NK-92 treated with Interleukin-12 subunit alpha and Interleukin-12 subunit beta, amount 100 ng/mL, for 24 hours (cell line): ENCODE measurements around the gene PDIA5.

Experiments used
- DNase-seq: peaks from one replicate; lab custom pipeline; 2025; lab: John Stamatoyannopoulos, UW

PDIA5 gene

DNA sequence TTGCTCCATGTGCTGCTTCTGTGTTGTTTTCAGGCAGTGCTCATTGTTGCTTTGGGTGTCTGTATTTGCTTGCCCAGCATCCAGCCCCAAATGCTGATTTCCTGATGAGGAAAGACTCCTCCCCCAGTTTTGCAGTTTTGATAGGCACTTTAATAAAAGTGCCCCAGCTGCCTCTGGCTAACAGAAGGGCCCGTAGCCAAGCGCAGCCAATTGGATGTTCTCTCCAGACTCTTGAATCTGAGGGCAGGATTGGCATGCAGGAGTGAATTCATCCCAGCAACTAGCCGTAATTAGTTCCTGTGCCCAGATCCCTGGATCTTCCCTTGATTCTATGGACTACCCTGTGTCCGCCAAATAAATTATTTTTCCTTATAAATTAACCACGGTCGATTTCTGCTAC, 24.4 kb upstream of the PDIA5 start:
- DNase-seq, result no peak

GRCh38 chr3:123044981-123045763, 21.7 kb upstream of the PDIA5 start:
- DNase-seq, result no peak

DNA sequence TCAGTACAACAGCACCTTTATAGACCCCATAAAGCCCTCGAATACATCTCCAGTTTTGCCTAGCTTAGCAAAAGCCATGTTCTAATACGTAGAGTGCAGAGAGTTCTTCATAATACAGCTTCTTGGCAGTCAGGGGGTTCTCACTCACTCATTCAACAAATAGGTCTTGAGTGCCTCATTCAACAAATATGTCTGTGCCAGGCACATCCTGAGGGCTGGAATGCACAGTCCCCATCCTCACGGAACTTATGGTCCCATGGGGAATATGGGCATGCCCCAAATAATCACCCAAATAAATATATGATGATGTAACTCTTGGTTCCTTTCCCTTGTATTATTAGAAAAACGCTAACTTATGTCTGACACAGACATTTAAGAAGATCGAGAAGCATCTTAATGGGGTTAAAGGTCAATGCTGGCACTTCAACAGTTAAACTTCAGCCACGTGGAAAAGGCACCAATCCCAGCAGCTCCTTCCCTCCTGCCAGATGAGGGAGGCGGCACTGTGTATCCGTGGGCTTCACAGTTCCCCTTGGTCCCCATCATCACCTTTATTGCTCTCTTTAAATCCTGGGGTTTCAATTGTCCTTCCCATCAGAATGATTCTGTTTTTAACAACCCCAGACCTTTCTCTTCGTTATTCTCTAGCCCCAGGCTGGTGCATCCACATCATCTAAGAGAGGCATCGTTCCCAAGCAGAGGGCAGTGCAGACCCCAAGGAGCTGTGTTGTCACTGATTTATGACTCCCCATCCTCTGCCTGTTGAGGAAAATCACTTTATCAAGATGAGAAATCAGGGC, 20.4 kb upstream of the PDIA5 start:
- DNase-seq, result no peak

DNA sequence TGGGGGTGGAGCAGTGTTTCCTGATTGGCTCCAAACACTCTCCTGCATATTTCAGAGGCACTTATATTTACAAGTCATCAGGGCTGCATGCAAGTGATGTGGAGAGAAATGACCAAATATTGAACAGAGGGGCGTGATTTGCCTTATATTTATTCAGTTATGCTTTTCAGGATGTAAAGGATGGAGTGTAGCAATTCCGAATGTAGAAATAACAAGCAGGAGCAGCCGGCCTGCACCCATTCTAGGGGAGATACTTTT, 19.8 kb upstream of the PDIA5 start:
- no peak for DNase-seq

GRCh38 chr3:123048480-123049237, 18.2 kb upstream of the PDIA5 start:
- no peak for DNase-seq

DNA sequence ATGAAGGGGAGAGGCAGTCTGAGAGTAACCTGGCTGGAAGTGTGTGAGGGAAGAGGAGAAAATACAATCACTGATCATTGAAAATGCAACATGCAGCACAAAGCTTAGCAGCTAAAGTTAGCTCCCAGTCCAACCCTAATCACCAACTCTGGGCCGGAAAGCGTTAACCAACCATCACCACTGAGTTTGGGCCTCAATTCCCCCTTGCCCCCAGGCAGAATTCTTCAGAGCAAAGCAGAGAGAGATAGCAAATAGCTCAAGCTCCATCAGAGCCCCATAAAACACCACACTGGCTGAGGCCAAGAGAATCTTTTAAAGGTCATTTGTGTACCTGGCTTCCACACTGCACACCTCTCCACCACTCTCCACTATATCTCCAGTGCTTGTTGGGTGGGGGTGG, 16.2 kb upstream of the PDIA5 start:
- DNase-seq, result no peak

- DNase-seq, result no peak
Measured at GRCh38 chr3:123053107-123053506, 13.7 kb upstream of the PDIA5 start.

DNA sequence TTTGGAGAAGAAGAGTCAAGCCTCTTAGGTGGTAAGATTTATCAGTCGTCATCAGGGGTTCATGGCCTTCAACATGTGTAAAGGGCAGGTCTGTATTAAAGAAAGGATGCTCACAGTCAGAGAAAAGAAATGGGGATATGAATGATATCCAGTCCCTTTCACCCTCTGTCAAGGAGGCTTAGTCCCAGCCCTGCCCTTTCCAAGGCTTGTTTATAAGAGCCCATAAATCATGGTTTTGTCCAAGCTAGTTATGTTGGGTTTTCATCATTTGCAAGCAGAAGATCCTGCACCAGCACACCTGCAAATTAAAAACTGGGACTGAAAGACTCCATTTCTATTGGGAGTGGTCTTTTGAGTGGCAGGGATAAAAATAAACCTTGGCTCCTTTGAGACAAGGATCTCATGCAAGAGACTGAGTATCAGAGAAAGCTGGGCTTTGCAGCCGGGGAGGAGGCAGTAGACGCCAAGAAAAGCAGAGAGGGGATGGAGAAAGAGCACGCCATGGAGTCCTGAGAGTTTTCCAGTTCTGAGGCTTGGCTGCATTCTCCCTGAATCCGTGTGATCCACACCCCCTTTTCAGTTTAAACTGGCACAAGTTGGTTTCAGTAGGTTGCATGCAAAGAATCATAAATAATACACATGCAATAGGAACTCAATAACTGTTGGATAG, 12.6 kb upstream of the PDIA5 start:
- no peak for DNase-seq

DNA sequence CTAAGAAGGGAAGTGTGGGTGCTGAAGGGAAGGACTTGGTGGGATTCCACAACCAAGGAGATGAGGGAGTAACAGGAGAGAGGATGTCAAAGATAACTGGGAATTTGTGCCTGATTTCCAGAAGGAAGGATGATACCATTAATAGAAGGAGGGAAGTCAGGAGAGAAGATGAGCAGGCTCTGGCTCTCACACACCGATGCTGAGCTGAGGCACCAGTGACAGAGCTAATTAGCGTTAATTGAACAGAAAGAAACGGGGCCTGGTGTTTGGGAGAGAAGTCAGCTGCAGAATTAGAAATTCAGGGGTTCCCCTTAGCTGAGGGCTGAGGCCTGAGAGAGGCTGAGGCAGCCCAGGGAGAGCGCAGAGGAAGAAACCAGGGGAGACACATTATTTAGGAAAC, 11.9 kb upstream of the PDIA5 start:
- DNase-seq, result peak; percentile 10

DNA sequence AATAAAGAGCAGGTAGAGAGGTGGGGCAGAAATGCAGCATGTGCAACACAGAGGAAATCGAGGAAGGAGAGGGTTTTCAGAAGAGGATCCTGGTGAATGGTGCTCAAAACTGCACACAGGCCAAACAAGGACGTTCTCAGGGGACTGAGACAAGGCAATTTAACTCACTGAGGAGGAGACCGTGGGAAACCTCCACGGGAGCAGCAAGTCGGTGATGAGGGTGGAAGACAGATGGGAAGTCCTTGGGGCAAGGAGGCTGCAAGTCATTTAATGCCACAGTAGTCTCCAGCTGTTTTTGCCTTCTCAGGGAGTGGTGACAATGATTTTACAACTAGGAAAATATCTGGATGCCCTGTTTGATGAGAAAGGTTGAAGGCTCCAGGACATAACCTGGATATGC, 11.5 kb upstream of the PDIA5 start:
- DNase-seq, result no peak

DNA sequence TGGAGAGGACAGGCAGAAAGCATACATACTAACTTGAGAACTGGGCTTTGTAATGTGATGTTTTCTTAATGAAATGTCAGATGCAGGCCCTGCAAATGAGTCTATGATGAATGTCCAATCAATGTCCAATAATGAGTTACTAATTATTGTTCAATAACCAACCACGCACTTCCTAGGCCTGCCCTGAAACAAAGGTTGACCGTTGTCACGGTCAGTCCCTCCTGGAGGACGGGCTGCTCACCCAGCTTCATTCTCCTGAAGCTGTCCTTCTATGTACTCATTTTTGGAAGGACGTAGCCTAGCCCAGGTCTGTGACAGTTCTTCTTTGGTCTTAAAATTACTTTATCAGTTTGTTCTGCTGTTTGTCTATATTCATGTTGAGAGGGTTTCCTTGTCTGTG, 8.3 kb upstream of the PDIA5 start:
- no peak for DNase-seq

DNA sequence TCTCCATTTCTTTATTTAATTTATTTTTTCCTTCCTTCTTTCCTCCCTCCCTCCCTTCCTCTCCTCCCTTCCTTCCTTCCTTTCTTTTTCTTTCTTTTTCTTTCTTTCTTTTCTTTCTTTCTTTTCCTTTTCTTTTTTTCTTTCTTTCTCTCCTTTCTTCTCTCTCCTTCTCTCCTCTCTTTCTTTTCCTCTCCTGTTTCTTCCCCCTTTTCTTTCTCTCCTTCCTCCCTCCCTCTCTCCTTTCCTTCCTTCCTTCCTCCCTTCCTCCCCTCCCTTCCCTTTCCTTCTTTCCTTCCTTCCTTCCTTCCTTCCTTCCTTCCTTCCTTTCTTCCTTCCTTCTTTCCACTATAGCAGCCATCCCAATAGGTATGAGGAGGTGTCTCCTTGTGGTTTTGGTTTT, 6.8 kb upstream of the PDIA5 start:
- DNase-seq, result no peak

GRCh38 chr3:123061856-123062255, 5.0 kb upstream of the PDIA5 start:
- no peak for DNase-seq

- DNase-seq, result no peak
Measured at GRCh38 chr3:123063034-123063433, 3.8 kb upstream of the PDIA5 start.

DNA sequence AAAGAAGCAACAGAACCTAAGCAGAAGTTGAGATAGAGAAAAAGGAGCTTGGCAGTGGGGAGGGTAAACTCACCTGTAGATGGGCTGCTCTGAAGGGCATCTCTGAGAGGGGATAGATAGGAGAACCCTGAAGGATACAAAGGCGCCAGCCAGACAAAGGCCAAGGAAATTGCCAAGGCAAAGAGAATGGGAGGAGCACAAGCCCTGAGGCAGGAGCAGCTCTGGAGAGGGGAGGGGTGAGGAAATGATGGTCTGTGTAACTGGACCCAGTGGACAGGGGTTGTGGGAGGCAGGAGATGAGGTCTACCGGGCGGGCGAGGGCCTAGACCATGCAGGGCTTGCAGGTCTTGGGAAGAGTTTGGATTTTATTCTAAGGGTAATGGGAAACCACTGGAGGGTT, 2.3 kb upstream of the PDIA5 start:
- no peak for DNase-seq

GRCh38 chr3:123064914-123065313, 1.9 kb upstream of the PDIA5 start:
- no peak for DNase-seq

DNA sequence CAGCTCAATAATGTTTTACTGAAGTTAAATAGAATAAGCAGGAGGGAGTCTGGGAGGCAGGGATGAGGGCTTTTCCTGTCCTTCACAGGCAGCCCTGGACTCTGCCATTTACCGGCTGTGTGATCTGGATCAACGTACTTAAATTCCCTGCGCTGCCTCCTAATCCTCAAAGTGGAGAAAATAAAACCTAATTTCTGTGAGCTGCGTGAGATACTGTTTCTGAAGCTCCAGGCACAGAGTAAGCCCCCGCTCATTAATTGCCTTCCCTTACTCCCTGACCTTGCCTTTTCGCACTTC, 278 bp upstream of the PDIA5 start:
- no peak for DNase-seq

GRCh38 chr3:123067689-123068600, 1.1 kb downstream of the PDIA5 start:
- no peak for DNase-seq

- no peak for DNase-seq
Measured at GRCh38 chr3:123068601-123069381, 2.0 kb downstream of the PDIA5 start.

DNA sequence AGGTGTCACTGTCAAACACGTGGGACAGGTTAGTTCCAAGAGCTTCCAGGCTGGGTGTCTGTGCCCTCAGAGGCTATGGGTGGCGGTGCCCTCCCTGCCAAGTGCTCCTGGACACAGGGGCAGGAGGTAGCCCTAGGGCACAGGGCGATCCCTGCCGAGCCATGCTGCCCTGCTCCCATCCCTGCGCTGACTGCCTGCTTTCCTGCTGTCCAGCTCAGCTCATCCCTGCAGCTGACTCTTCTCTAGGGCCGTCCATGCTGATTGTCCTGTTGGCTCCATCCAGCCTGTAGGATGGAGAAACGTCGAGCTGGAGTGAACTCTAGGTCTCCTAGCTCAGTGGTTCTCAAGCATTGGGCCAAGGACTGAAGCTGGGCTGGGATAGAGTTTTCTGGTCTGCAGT, 3.7 kb downstream of the PDIA5 start:
- DNase-seq, result no peak

- no peak for DNase-seq
Measured at GRCh38 chr3:123071146-123071545, 4.3 kb downstream of the PDIA5 start.
